ENCODE measurements around the gene KCTD7. TPM values are rescaled to one million over a fixed set of nuclear protein-coding genes. Genes with fewer than 3 reads are reported as not detected.
"Not testable (repeated sequence)": the region's sequence is repeated elsewhere in the genome, so short reads cannot be mapped to it uniquely, and the experiment has no call there.

The KCTD7 gene
- total RNA-seq, 3 donors from 2014 or later = 7.4 to 24.8 (median 8.5) TPM

GRCh38 chr7:66669496-66669895, 40.8 kb downstream of the KCTD7 start:
- Histone ChIP-seq H3K4me3 (no peak overlapping the region), H3K4me1 (ENCODE audit: low read depth) (no peaks in the 10 kb centered on the region), H3K9me3 (no peaks in the 10 kb centered on the region), H3K36me3 (ENCODE audit: low read depth) (no peaks in the 10 kb centered on the region)
- DNase-seq (no peak), ATAC-seq (no peak)
- intact Hi-C loops (cut with DNase I, micrococcal nuclease) = no loop called here
- no peak for TF ChIP-seq CTCF (IDR thresholded peaks at IDR 0.05)

GRCh38 chr7:66671034-66671433, 42.4 kb downstream of the KCTD7 start:
- Histone ChIP-seq H3K4me1 (ENCODE audit: low read depth) (no peaks in the 10 kb centered on the region), H3K36me3 (ENCODE audit: low read depth) (no peaks in the 10 kb centered on the region), H3K4me3 (no peak overlapping the region), H3K9me3 (no peaks in the 10 kb centered on the region)
- no peak for TF ChIP-seq CTCF (IDR thresholded peaks at IDR 0.05)
- DNase-seq (no peak), ATAC-seq (no peak)
- intact Hi-C loops (cut with DNase I, micrococcal nuclease) = no loop called here

GRCh38 chr7:66671486-66671885, 42.8 kb downstream of the KCTD7 start:
- H3K4me1 ChIP-seq (ENCODE audit: low read depth); intact Hi-C loops (cut with DNase I, micrococcal nuclease); H3K9me3 ChIP-seq; DNase-seq; H3K4me3 ChIP-seq; ATAC-seq; H3K36me3 ChIP-seq (ENCODE audit: low read depth): not testable (repeated sequence)

GRCh38 chr7:66672432-66673123, 43.9 kb downstream of the KCTD7 start:
- intact Hi-C loops (cut with DNase I, micrococcal nuclease); DNase-seq; H3K9me3 ChIP-seq; ATAC-seq; H3K4me3 ChIP-seq; H3K4me1 ChIP-seq (ENCODE audit: low read depth); H3K36me3 ChIP-seq (ENCODE audit: low read depth): not testable (repeated sequence)

- H3K36me3 ChIP-seq (ENCODE audit: low read depth); H3K9me3 ChIP-seq; DNase-seq; intact Hi-C loops (cut with DNase I, micrococcal nuclease); H3K4me1 ChIP-seq (ENCODE audit: low read depth); H3K4me3 ChIP-seq: not testable (repeated sequence)
- peak; percentile 60 for ATAC-seq
Measured at GRCh38 chr7:66673124-66673640, 44.5 kb downstream of the KCTD7 start.

GRCh38 chr7:66679633-66680244, 51.1 kb downstream of the KCTD7 start:
- ATAC-seq (no peak), DNase-seq (no peak)
- H3K9me3 ChIP-seq = no peaks in the 10 kb centered on the region
- intact Hi-C loops (cut with DNase I, micrococcal nuclease) = no loop called here
- TF ChIP-seq CTCF (IDR thresholded peaks at IDR 0.05) = no peak
- no peaks in the 10 kb centered on the region for H3K4me1 ChIP-seq (ENCODE audit: low read depth)
- no peak overlapping the region for H3K4me3 ChIP-seq
- H3K36me3 ChIP-seq (ENCODE audit: low read depth) = no peaks in the 10 kb centered on the region

- TF ChIP-seq CTCF (IDR thresholded peaks at IDR 0.05) = no peak
- peak; percentile 98 for ATAC-seq
- peaks cover 9% of the 10 kb centered on the region for H3K4me1 ChIP-seq (ENCODE audit: low read depth)
- peak; percentile 98 for DNase-seq
- peak overlapping the region; percentile 79 for H3K4me3 ChIP-seq
- intact Hi-C loops (cut with DNase I, micrococcal nuclease) = no loop called here
- no peaks in the 10 kb centered on the region for H3K36me3 ChIP-seq (ENCODE audit: low read depth)
- H3K9me3 ChIP-seq = no peaks in the 10 kb centered on the region
Measured at GRCh38 chr7:66681491-66682349, 53.0 kb downstream of the KCTD7 start.
